K562 (cell line): ENCODE data around the gene ARHGAP22. TPM values are rescaled to one million over a fixed set of nuclear protein-coding genes. Genes with fewer than 3 reads are reported as not detected.
A peak's percentile ranks its signal among the peaks of the same experiment; 100 is the strongest.

Source experiments
- C11orf30 ChIP-seq: fragments of 450-650 bp; IDR thresholded peaks from 2 replicates; pipeline ENCODE4 v1.6.1; 2016; ENCODE audit warnings: low read depth, mild to moderate bottlenecking
- MEF2D ChIP-seq: conservative IDR thresholded peaks from 2 replicates; pipeline ENCODE4 v1.6.1; 2016; ENCODE audit warnings: low read depth, missing genetic modification characterization, missing compliant biosample characterization
- ZFP36 ChIP-seq: fragments of 150-350 bp; IDR thresholded peaks from 2 replicates; pipeline ENCODE4 v1.6.1; 2018; ENCODE audit warnings: low read length, low read depth; ENCODE audit not compliant: partially characterized antibody
- polyA plus RNA-seq, 8 experiments: library from polyadenylated mRNA; depleted of rRNA in 4 of 8; stranded (reverse) in 5 of 8; unstranded in 3 of 8; fragments of >200 nt; fragmentation: Nextera tagmentation in 2 of 8; fragmentation: Illumina TruSeq in 1 of 8; extraction: Ambion mirVana in 2 of 8; extraction: Trizol in 1 of 8; gene quantifications; 2 replicates each; pipeline versions ENCODE4 v1.2.1 to v1.2.3, GENCODE V29; 2011 to 2014; ENCODE audit warnings: inconsistent platforms in 1 of 8, missing spikeins in 1 of 8
- total RNA-seq, 7 experiments: library from RNA; depleted of rRNA in 6 of 7; stranded (reverse); fragments of >200 nt in 6 of 7; fragmentation: Illumina TruSeq in 2 of 7; extraction: Trizol in 2 of 7; gene quantifications; 2 replicates each; pipeline versions ENCODE4 v1.2.1 to v1.2.3, GENCODE V29; 2011 to 2021; ENCODE audit warnings: low replicate concordance in 1 of 7
- TF ChIP-seq, protein P1 (sequence below): IDR thresholded peaks from 3 replicates; pipeline ENCODE4 v1.6.1; 2011; ENCODE audit warnings: borderline replicate concordance, mild to moderate bottlenecking, moderate library complexity; ENCODE audit not compliant: insufficient read length; ENCODE audit errors: extremely low read depth
- TF ChIP-seq, protein P2 (sequence below), 2 experiments: fragments of 450-650 bp; formaldehyde crosslinking in 1 of 2; IDR thresholded peaks; 2 replicates each; pipeline versions ENCODE4 v1.4.0 to v1.6.1; 2014 to 2020; ENCODE audit warnings: mild to moderate bottlenecking in 2 of 2, borderline replicate concordance in 1 of 2, low read depth in 1 of 2

The ARHGAP22 gene
- total and polyA plus RNA-seq, 9 of the 15 experiments (the other 6 are each of a cell fraction or from before 2014, with no cell fraction given), result 1.3 to 28.1 (median 12.7) TPM

DNA sequence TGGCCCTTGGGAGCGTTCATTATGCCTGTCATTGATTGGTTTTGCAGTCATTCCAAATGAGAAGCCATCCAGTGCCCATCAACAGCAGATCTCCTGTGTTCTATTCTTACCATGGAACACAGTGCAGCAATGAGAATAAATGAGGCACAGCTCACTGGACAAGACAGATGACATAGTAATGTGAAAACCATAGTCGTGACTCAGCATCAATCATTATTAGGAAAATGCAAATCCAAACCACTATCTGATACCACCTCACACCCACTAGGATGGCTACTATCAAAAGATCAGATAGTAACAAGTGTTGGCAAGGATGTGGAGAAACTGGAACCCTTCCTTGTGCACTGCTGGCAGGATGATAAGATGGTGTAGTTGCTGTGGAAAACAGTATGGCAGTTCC lies 144.7 kb downstream of the ARHGAP22 start (continued):
- TF ChIP-seq, protein P1, sequence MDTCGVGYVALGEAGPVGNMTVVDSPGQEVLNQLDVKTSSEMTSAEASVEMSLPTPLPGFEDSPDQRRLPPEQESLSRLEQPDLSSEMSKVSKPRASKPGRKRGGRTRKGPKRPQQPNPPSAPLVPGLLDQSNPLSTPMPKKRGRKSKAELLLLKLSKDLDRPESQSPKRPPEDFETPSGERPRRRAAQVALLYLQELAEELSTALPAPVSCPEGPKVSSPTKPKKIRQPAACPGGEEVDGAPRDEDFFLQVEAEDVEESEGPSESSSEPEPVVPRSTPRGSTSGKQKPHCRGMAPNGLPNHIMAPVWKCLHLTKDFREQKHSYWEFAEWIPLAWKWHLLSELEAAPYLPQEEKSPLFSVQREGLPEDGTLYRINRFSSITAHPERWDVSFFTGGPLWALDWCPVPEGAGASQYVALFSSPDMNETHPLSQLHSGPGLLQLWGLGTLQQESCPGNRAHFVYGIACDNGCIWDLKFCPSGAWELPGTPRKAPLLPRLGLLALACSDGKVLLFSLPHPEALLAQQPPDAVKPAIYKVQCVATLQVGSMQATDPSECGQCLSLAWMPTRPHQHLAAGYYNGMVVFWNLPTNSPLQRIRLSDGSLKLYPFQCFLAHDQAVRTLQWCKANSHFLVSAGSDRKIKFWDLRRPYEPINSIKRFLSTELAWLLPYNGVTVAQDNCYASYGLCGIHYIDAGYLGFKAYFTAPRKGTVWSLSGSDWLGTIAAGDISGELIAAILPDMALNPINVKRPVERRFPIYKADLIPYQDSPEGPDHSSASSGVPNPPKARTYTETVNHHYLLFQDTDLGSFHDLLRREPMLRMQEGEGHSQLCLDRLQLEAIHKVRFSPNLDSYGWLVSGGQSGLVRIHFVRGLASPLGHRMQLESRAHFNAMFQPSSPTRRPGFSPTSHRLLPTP, result no peak
- TF ChIP-seq, protein P2, sequence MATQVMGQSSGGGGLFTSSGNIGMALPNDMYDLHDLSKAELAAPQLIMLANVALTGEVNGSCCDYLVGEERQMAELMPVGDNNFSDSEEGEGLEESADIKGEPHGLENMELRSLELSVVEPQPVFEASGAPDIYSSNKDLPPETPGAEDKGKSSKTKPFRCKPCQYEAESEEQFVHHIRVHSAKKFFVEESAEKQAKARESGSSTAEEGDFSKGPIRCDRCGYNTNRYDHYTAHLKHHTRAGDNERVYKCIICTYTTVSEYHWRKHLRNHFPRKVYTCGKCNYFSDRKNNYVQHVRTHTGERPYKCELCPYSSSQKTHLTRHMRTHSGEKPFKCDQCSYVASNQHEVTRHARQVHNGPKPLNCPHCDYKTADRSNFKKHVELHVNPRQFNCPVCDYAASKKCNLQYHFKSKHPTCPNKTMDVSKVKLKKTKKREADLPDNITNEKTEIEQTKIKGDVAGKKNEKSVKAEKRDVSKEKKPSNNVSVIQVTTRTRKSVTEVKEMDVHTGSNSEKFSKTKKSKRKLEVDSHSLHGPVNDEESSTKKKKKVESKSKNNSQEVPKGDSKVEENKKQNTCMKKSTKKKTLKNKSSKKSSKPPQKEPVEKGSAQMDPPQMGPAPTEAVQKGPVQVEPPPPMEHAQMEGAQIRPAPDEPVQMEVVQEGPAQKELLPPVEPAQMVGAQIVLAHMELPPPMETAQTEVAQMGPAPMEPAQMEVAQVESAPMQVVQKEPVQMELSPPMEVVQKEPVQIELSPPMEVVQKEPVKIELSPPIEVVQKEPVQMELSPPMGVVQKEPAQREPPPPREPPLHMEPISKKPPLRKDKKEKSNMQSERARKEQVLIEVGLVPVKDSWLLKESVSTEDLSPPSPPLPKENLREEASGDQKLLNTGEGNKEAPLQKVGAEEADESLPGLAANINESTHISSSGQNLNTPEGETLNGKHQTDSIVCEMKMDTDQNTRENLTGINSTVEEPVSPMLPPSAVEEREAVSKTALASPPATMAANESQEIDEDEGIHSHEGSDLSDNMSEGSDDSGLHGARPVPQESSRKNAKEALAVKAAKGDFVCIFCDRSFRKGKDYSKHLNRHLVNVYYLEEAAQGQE (IDR thresholded peaks at IDR 0.05; ENCODE audit: borderline replicate concordance), result no peak
- TF ChIP-seq, protein P2 (CRISPR knock-in tag; IDR thresholded peaks at IDR 0.05; ENCODE audit: low read depth), result no peak
- no peak for TF ChIP-seq MEF2D (tag)
- TF ChIP-seq C11orf30, result peak; percentile 45; the same call in 1 of the 2 replicates
- TF ChIP-seq ZFP36, result peak; percentile 49
